BLaER1 treated with 17β-estradiol and CSF1 and Interleukin-3, amounts not matched to agents 10 nM and 100 nM (cell line): ENCODE results near the gene KLHL18.

Experiments
- H3K27ac ChIP-seq, 11 experiments: shearing (Covaris generic); formaldehyde crosslinking; 2 replicates each; pipeline ENCODE4 v1.8.1; 2022
- H3K27me3 ChIP-seq, 11 experiments: shearing (Covaris generic); formaldehyde crosslinking; 2 replicates each; pipeline ENCODE4 v1.8.1; 2022
- H3K36me3 ChIP-seq, 11 experiments: shearing (Covaris generic); formaldehyde crosslinking; 2 replicates each; pipeline ENCODE4 v1.8.1; 2022
- H3K4me1 ChIP-seq, 10 experiments: shearing (Covaris generic); formaldehyde crosslinking; 2 replicates each; pipeline ENCODE4 v1.8.1; 2022
- H3K4me2 ChIP-seq, 11 experiments: shearing (Covaris generic); formaldehyde crosslinking; 2 replicates each; pipeline ENCODE4 v1.8.1; 2022
- H3K4me3 ChIP-seq, 10 experiments: shearing (Covaris generic); formaldehyde crosslinking; 2 replicates each; pipeline ENCODE4 v1.8.1; 2022
- H3K9ac ChIP-seq, 11 experiments: shearing (Covaris generic); formaldehyde crosslinking; 2 replicates each; pipeline ENCODE4 v1.8.1; 2022
- H3K9me3 ChIP-seq, 11 experiments: shearing (Covaris generic); formaldehyde crosslinking; replicated peaks in 1 of 11; 2 replicates each; pipeline ENCODE4 v1.8.1; 2022
- H4K20me1 ChIP-seq, 11 experiments: shearing (Covaris generic); formaldehyde crosslinking; 2 replicates each; pipeline ENCODE4 v1.8.1; 2022
- Cebpa-rat ChIP-seq, 11 experiments: shearing (Covaris generic); IDR thresholded peaks; 2 replicates each; pipeline ENCODE4 v1.8.1; 2022

The KLHL18 gene

DNA sequence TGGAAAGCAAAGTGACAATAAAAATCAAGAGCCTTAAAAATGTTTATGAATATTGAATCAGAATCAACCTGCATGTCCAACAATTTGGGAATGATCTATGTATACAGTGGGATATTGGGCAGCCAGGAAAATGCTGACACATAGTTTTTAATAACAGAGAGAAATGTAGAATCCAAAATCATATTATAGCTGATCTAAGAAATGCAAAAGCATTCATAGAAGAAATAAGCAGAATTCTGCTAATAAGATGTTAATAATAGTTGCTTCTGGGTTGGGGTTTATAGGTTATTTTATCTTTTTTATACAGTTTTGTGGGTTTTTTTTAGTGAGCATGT lies 15.3 kb upstream of the KLHL18 start:
- Histone ChIP-seq H3K9ac (peak overlapping the region in 10 of 11 experiments; percentile 5 to 54 (median 42); a peak in 12 of 22 replicates), H3K27me3 (no peaks in the 10 kb centered on the region), H3K27ac (peak overlapping the region in 9 of 11 experiments; percentile 56 to 77 (median 64); a peak in 18 of 22 replicates), H3K36me3 (peaks cover 0 to 19% (median 9%) of the 10 kb centered on the region in 11 experiments; a peak in 9 of 22 replicates), H3K9me3 (no peaks in the 10 kb centered on the region), H3K4me1 (peaks cover 33 to 67% (median 51%) of the 10 kb centered on the region in 10 experiments), H3K4me3 (no peak overlapping the region), H3K4me2 (peak overlapping the region; percentile 55 to 85 (median 70)), H4K20me1 (no peaks in the 10 kb centered on the region; a peak in 2 of 22 replicates)
- no peak for TF ChIP-seq Cebpa-rat (IDR thresholded peaks at IDR 0.05)

DNA sequence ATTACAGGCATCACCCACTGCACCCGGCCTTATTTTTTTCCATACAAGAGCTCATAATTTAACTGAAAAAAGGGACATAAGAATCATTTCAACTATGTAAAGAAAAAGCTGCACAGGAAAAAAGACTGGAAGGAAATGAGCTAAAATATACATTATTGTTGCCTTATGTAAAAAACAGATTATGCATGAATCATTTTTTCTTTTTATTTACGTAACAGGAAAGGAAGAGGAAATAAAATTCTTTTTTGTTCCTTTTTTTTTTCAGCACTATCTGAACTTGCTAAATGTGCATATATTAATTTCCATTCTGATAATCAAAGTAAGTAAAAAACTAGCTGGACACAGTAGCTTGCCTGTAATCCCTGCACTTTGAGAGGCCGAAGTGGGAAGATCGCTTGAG lies 12.2 kb upstream of the KLHL18 start:
- H3K9me3 ChIP-seq = no peaks in the 10 kb centered on the region
- H4K20me1 ChIP-seq = no peaks in the 10 kb centered on the region; a peak in 1 of 22 replicates
- TF ChIP-seq Cebpa-rat (IDR thresholded peaks at IDR 0.05) = no peak
- H3K9ac ChIP-seq = no peak overlapping the region
- H3K27ac ChIP-seq = no peak overlapping the region; a peak in 1 of 22 replicates
- peak overlapping the region in 6 of 11 experiments; percentile 4 to 70 (median 38); a peak in 8 of 22 replicates for H3K4me2 ChIP-seq
- no peaks in the 10 kb centered on the region for H3K27me3 ChIP-seq
- no peak overlapping the region for H3K4me3 ChIP-seq
- H3K4me1 ChIP-seq = peaks cover 29 to 73% (median 50%) of the 10 kb centered on the region in 10 experiments
- H3K36me3 ChIP-seq = peaks cover 0 to 45% (median 21%) of the 10 kb centered on the region in 11 experiments; a peak in 16 of 22 replicates

DNA sequence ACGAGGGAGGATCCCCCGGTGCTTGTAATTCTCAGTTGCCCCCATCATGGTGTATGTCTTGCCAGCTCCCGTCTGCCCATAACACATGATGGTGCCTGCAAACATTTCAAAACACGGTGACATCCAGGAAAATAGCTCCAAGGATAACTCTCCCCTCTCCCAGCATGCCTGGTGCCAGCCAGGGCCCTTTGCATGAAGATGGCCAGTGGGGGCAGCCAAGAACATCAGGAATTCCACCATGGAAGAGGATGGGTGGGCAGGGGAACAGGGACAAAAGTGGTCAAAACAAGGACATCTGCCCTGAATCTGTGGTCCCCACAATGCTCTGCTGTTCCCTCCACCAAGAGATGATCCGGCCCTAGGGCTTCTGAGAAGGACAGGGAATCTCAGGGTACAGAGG lies 9.2 kb upstream of the KLHL18 start:
- Histone ChIP-seq H3K9ac (no peak overlapping the region), H3K27ac (no peak overlapping the region), H3K36me3 (peaks cover 0 to 64% (median 33%) of the 10 kb centered on the region in 11 experiments; a peak in 16 of 22 replicates), H3K9me3 (no peaks in the 10 kb centered on the region), H3K4me1 (peaks cover 0 to 43% (median 20%) of the 10 kb centered on the region in 10 experiments; a peak in 15 of 20 replicates), H4K20me1 (no peaks in the 10 kb centered on the region), H3K4me3 (no peak overlapping the region), H3K27me3 (no peaks in the 10 kb centered on the region), H3K4me2 (peak overlapping the region in 4 of 11 experiments; percentile 8 to 67 (median 32); a peak in 6 of 22 replicates)
- TF ChIP-seq Cebpa-rat (IDR thresholded peaks at IDR 0.05) = no peak

DNA sequence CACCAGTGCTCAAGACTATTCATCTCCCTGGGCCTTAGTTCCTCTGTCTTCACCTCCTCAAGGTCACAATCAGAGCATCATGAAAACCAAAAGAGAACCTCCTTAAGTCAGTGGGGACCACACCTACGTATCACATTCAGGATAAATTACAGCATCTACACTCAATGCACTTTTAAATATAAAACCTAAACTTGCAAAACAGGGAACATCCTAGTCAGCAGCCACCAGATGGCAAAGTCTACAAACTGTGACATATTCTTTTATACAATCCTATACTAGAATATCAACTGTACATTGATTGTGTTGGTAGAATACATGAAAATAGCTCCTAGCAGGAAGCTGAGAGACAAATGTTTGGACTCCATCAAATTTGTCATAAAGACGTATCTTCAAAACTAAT lies 8.1 kb upstream of the KLHL18 start:
- Histone ChIP-seq H3K27ac (no peak overlapping the region), H3K27me3 (no peaks in the 10 kb centered on the region)
- no peak for TF ChIP-seq Cebpa-rat (IDR thresholded peaks at IDR 0.05)

DNA sequence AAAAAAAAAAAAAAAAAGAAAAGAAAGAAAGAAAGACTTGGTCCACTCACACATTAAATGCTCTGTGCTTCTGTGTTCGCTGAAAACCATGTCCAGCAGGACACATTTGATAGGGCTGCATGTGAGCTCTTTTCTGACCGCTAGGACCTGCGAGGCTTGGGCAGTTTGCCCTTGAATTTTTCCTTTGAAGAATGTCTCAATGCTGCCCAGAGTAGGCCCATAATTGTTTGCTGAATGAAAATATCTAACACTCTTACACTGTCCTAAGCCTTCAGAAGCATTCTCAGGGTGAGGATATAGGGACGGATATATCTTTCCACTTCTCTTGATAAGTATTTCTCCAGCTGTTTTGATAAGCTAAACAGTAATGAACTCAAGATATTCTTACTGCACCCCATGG lies 6.2 kb upstream of the KLHL18 start:
- H3K9ac ChIP-seq = no peak overlapping the region
- H3K27me3 ChIP-seq = no peaks in the 10 kb centered on the region
- H3K4me3 ChIP-seq = no peak overlapping the region
- peaks cover 11 to 27% (median 16%) of the 10 kb centered on the region in 10 experiments for H3K4me1 ChIP-seq
- peaks cover 0 to 13% (median 0%) of the 10 kb centered on the region in 11 experiments; a peak in 1 of 22 replicates for H4K20me1 ChIP-seq
- peaks cover 0 to 55% (median 29%) of the 10 kb centered on the region in 11 experiments; a peak in 16 of 22 replicates for H3K36me3 ChIP-seq
- no peak for TF ChIP-seq Cebpa-rat (IDR thresholded peaks at IDR 0.05)
- H3K9me3 ChIP-seq = no peaks in the 10 kb centered on the region
- H3K4me2 ChIP-seq = no peak overlapping the region
- no peak overlapping the region for H3K27ac ChIP-seq

More for the DNA sequence above, 8.1 kb upstream of the KLHL18 start:
- H3K9ac ChIP-seq = no peak overlapping the region
- peaks cover 0 to 64% (median 33%) of the 10 kb centered on the region in 11 experiments; a peak in 16 of 22 replicates for H3K36me3 ChIP-seq
- H4K20me1 ChIP-seq = no peaks in the 10 kb centered on the region
- peaks cover 0 to 32% (median 13%) of the 10 kb centered on the region in 10 experiments; a peak in 9 of 20 replicates for H3K4me1 ChIP-seq
- H3K4me3 ChIP-seq = no peak overlapping the region
- no peaks in the 10 kb centered on the region for H3K9me3 ChIP-seq
- H3K4me2 ChIP-seq = no peak overlapping the region

DNA sequence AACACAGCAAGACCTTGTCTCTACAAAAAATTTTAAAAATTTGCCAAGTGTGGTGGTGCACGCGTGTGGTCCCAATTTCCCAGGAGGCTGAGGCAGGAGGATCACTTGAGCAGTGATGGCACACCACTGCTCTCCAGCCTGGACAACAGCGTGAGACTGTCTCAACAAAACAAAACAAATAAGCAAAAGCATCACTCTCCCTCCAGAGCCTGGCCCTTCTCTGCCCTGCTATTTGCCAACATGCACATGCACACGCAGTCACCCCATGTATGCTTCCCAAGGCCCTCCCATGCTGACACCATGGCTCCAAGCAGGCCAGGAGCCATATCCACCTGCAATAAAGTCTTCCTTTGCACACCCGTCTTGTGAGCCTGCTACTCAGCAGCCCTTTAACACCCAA lies 2.2 kb upstream of the KLHL18 start:
- no peak for TF ChIP-seq Cebpa-rat (IDR thresholded peaks at IDR 0.05)
- Histone ChIP-seq H3K27ac (no peak overlapping the region), H3K9ac (no peak overlapping the region), H3K27me3 (no peaks in the 10 kb centered on the region), H3K4me1 (peaks cover 26 to 39% (median 32%) of the 10 kb centered on the region in 10 experiments), H3K4me3 (peak overlapping the region in 1 of 10 experiments; percentile 96; a peak in 1 of 20 replicates), H3K4me2 (peak overlapping the region; percentile 89 to 100 (median 98); a peak in 21 of 22 replicates), H3K9me3 (no peaks in the 10 kb centered on the region), H4K20me1 (peaks cover 0 to 41% (median 0%) of the 10 kb centered on the region in 11 experiments; a peak in 8 of 22 replicates), H3K36me3 (peaks cover 0 to 27% (median 14%) of the 10 kb centered on the region in 11 experiments; a peak in 14 of 22 replicates)

DNA sequence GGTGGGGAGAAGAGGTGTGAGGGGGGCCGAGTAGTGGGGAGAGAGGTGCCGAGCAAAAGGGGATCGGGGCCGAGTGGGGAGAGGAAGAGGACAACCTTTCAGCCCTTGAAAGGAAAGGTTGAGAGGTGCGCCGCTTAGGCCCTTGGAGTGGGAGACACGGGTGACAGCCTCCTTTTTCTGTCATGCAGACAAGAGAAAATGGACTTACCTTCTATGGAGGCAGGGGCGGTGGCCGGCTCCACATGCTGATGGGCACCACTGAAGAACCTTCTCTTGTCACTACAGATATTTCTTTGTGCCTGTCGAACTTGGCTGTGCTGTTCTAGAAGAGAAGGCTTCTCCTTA lies 421 bp downstream of the KLHL18 start:
- peaks cover 0 to 3% (median 0%) of the 10 kb centered on the region in 11 experiments; a peak in 1 of 22 replicates for H3K9me3 ChIP-seq
- H3K4me2 ChIP-seq = peak overlapping the region; percentile 87 to 97 (median 95)
- no peaks in the 10 kb centered on the region for H3K27me3 ChIP-seq
- H3K9ac ChIP-seq = peak overlapping the region; percentile 84 to 95 (median 91)
- peaks cover 12 to 40% (median 27%) of the 10 kb centered on the region in 11 experiments; a peak in 21 of 22 replicates for H3K36me3 ChIP-seq
- H3K4me3 ChIP-seq = peak overlapping the region; percentile 71 to 96 (median 81)
- H3K27ac ChIP-seq = peak overlapping the region; percentile 87 to 99 (median 94)
- H4K20me1 ChIP-seq = peaks cover 0 to 68% (median 14%) of the 10 kb centered on the region in 11 experiments; a peak in 11 of 22 replicates
- peaks cover 30 to 56% (median 44%) of the 10 kb centered on the region in 10 experiments for H3K4me1 ChIP-seq
- no peak for TF ChIP-seq Cebpa-rat (IDR thresholded peaks at IDR 0.05)

DNA sequence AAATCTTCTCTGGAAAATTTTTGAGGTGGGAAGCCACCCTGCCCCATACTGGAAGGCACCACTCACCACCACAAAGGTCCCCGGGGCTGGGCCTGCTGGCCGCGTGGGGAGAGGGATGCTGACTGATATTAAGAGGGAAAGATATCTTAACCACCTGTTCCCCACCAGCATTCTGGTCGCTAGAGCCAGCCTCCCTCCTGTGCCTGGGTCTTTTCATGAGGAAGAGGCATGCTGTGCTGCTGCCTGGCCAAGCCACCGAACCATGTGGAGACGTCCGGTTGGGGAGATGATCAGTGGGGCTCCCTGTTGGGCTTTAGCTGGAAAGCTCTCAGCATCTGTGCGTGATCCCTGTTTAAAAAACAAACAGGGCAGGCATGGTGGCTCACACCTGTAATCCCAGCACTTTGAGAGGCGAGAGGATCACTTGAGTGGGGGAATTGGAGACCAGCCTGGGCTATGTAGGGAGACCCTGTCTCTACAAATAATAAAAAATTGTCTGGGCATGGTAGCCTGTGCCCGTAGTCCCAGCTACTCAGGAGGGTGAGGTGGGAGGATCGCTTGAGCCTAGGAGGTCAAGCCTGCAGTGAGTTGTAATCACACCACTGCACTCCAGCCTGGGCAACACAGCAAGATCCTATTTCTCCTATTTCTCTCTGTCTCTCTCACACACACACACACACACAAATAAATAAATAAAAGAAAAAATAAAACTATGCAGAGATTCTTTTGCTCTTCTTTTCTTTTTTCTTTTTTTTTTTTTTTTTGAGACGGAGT lies 1.0 kb downstream of the KLHL18 start:
- peaks cover 0 to 74% (median 19%) of the 10 kb centered on the region in 11 experiments; a peak in 14 of 22 replicates for H4K20me1 ChIP-seq
- H3K4me2 ChIP-seq = peak overlapping the region; percentile 87 to 97 (median 95)
- H3K27me3 ChIP-seq = no peaks in the 10 kb centered on the region
- peak overlapping the region; percentile 84 to 95 (median 91) for H3K9ac ChIP-seq
- H3K9me3 ChIP-seq = peaks cover 0 to 3% (median 0%) of the 10 kb centered on the region in 11 experiments; a peak in 1 of 22 replicates
- peaks cover 17 to 46% (median 33%) of the 10 kb centered on the region in 11 experiments; a peak in 21 of 22 replicates for H3K36me3 ChIP-seq
- peaks cover 30 to 62% (median 46%) of the 10 kb centered on the region in 10 experiments for H3K4me1 ChIP-seq
- peak overlapping the region; percentile 71 to 96 (median 81) for H3K4me3 ChIP-seq
- TF ChIP-seq Cebpa-rat (IDR thresholded peaks at IDR 0.05) = no peak
- peak overlapping the region; percentile 87 to 99 (median 94) for H3K27ac ChIP-seq
